ENCODE measurements around the gene PLA2G4B.

GRCh38 chr15:41891946-41892345 is 53.3 kb downstream of the PLA2G4B start:
- TF ChIP-seq CTCF (IDR thresholded peaks at IDR 0.05), result no peak
- TF ChIP-seq EZH2 (IDR thresholded peaks at IDR 0.05; ENCODE audit: borderline replicate concordance, insufficient read depth, low read depth, low read length, poor library complexity, severe bottlenecking), result no peak
